Aorta (tissue), 5 donors: ENCODE data around the gene NPAS1. TPM values are rescaled to one million over a fixed set of nuclear protein-coding genes. Genes with fewer than 3 reads are reported as not detected.
"Not testable (repeated sequence)": the region's sequence is repeated elsewhere in the genome, so short reads cannot be mapped to it uniquely, and the experiment has no call there.

Source experiments
- ATAC-seq: fragments of 200-7000 bp; cut with Tn5 transposase; one replicate; pipeline ENCODE4 v1.9.1; 2022; ENCODE audit warnings: moderate library complexity; ENCODE audit not compliant: low FRiP score
- DNase-seq, 2 donors: peaks; one replicate each; pipeline ENCODE4 v3.0.0-alpha.2; 2020
- H3K27ac ChIP-seq, 2 donors: one replicate each; pipeline ENCODE4 v1.5.1; 2013; ENCODE audit warnings: low read length in 2 of 2, mild to moderate bottlenecking in 2 of 2, moderate library complexity in 2 of 2, control low read depth in 1 of 2, inconsistent platforms in 1 of 2, low read depth in 1 of 2
- H3K27me3 ChIP-seq, 2 donors: one replicate each; pipeline ENCODE4 v1.6.1; 2013; ENCODE audit warnings: control low read depth in 1 of 2, low read length in 1 of 2, mild to moderate bottlenecking in 1 of 2, moderate library complexity in 1 of 2; ENCODE audit not compliant: insufficient read depth in 2 of 2, control insufficient read depth in 1 of 2
- H3K36me3 ChIP-seq, 2 donors: one replicate each; pipeline ENCODE4 v1.6.1; 2013; ENCODE audit warnings: control low read depth in 1 of 2, low read length in 1 of 2, mild to moderate bottlenecking in 1 of 2; ENCODE audit not compliant: insufficient read depth in 2 of 2, control insufficient read depth in 1 of 2
- H3K4me1 ChIP-seq, 2 donors: one replicate each; pipeline ENCODE4 v1.6.1; 2013; ENCODE audit warnings: low read length in 2 of 2, control low read depth in 1 of 2, mild to moderate bottlenecking in 1 of 2, moderate library complexity in 1 of 2; ENCODE audit not compliant: insufficient read depth in 2 of 2, control insufficient read depth in 1 of 2
- H3K4me3 ChIP-seq, 2 donors: one replicate each; pipeline ENCODE4 v1.5.1; 2013; ENCODE audit warnings: low read length in 2 of 2, control low read depth in 1 of 2, mild to moderate bottlenecking in 1 of 2
- H3K9me3 ChIP-seq: one replicate; pipeline ENCODE4 v1.6.1; 2013; ENCODE audit warnings: mild to moderate bottlenecking, low read length; ENCODE audit not compliant: control insufficient read depth
- WGBS, 2 donors: extraction: QIAGEN DNeasy Blood & Tissue Kit; methylation state at CpG; one replicate each; pipeline ENCODE4 v1.1.7; 2013; 5-methylcytosine and 5-hydroxymethylcytosine counted together
- intact Hi-C, 2 donors: fragments of 100-400 bp; cut with DNase I; formaldehyde crosslinking; loops; one replicate each; pipeline versions ENCODE4 v1.14.2 to v1.15.0; 2022
- polyA plus RNA-seq, 2 donors: library from polyadenylated mRNA; stranded (reverse); fragments of 200-250 nt; gene quantifications; one replicate each; pipeline ENCODE4 v1.2.3, GENCODE V29; 2013
- total RNA-seq, 2 donors: library from RNA; stranded (reverse); fragmentation: NEBNext Ultra II Directional; extraction: Animal tissue kit (Norgen Biotek cat#: 25700); gene quantifications; one replicate each; pipeline ENCODE4 v1.2.1, GENCODE V29; 2021
- donor health status: healthy with polysubstance abuse.
- donor health status: Bipolar disorder and iron deficiency.
- donor health status: DM: no; HTN: no; CAD: no.
- donor health status: DM: no; HTN: no; CAD: no.
- donor health status: DM: yes; HTN: yes; CAD: no.

The NPAS1 gene
- total and polyA plus RNA-seq, 4 donors, result 1.0 to 11.1 (median 6.0) TPM

GRCh38 chr19:47005164-47005641 lies 14.4 kb upstream of the NPAS1 start:
- ATAC-seq, result peak; percentile 16
- no peaks in the 10 kb centered on the region for H3K4me1 ChIP-seq
- H3K27ac ChIP-seq, result no peak overlapping the region
- no peaks in the 10 kb centered on the region for H3K36me3 ChIP-seq
- 91 to 94% methylated on average over 15 of the region's 15 CpGs for WGBS, 2 donors
- H3K9me3 ChIP-seq, result no peaks in the 10 kb centered on the region
- H3K27me3 ChIP-seq, result no peaks in the 10 kb centered on the region
- intact Hi-C loops, result no loop called here
- DNase-seq, result no peak
- no peak overlapping the region for H3K4me3 ChIP-seq

- no peaks in the 10 kb centered on the region for H3K4me1 ChIP-seq
- no peaks in the 10 kb centered on the region for H3K9me3 ChIP-seq
- H3K4me3 ChIP-seq, result no peak overlapping the region
- ATAC-seq (no peak), DNase-seq (no peak)
- no peaks in the 10 kb centered on the region for H3K27me3 ChIP-seq
- intact Hi-C loops, result no loop called here
- WGBS, 2 donors, result 80 to 84% methylated on average over 4 of the region's 4 CpGs
- no peak overlapping the region for H3K27ac ChIP-seq
- H3K36me3 ChIP-seq, result no peaks in the 10 kb centered on the region
Measured at GRCh38 chr19:47005873-47006272, 13.8 kb upstream of the NPAS1 start.

DNA sequence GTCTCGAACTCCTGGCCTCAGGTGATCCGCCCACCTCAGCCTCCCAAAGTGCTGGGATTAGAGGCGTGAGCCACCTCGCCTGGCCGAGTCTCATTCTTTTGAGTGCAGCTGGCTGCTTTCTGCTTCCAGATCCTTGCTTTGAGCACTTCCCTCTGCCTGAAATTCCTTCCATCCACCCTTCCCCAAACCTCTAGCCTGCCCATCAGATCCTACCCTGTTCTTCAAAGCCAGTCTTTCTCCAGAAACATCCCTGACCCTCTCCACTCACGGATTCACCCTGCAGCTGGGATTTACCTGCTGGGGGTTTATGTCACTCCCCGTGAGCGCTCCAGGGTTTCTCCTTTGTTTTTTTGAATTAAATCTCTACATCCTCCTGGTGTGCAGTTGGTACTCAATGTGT lies 13.1 kb upstream of the NPAS1 start:
- WGBS, 2 donors, result 71 to 75% methylated on average over 8 of the region's 8 CpGs
- no peak overlapping the region for H3K27ac ChIP-seq
- DNase-seq, result no peak
- H3K9me3 ChIP-seq, result no peaks in the 10 kb centered on the region
- H3K4me3 ChIP-seq, result no peak overlapping the region
- no peaks in the 10 kb centered on the region for H3K36me3 ChIP-seq
- ATAC-seq, result no peak
- intact Hi-C loops, result no loop called here
- no peaks in the 10 kb centered on the region for H3K4me1 ChIP-seq
- H3K27me3 ChIP-seq, result no peaks in the 10 kb centered on the region

- not testable (repeated sequence) for DNase-seq
- WGBS, 2 donors, result 73 to 76% methylated on average over 8 of the region's 8 CpGs
Measured at GRCh38 chr19:47010549-47010948, 9.1 kb upstream of the NPAS1 start.

GRCh38 chr19:47012617-47013016 lies 7.0 kb upstream of the NPAS1 start:
- 24 to 25% methylated on average over 8 of the region's 8 CpGs for WGBS, 2 donors
- H3K4me3 ChIP-seq, result no peak overlapping the region
- intact Hi-C loops, result loop anchor here in 1 of 2 donors (2.0 kb wide), 1 partner anchor 22 kb away; no protein-coding TSS in a partner anchor
- no peaks in the 10 kb centered on the region for H3K27me3 ChIP-seq
- H3K9me3 ChIP-seq, result no peaks in the 10 kb centered on the region
- H3K4me1 ChIP-seq, result no peaks in the 10 kb centered on the region
- H3K27ac ChIP-seq, result no peak overlapping the region
- H3K36me3 ChIP-seq, result no peaks in the 10 kb centered on the region
- DNase-seq (no peak), ATAC-seq (no peak)

More at GRCh38 chr19:47010549-47010948, 9.1 kb upstream of the NPAS1 start:
- ATAC-seq, H3K36me3 ChIP-seq, H3K27ac ChIP-seq, intact Hi-C loops, H3K27me3 ChIP-seq, H3K4me3 ChIP-seq, H3K9me3 ChIP-seq, H3K4me1 ChIP-seq: not testable (repeated sequence)

GRCh38 chr19:47013041-47013517 lies 6.6 kb upstream of the NPAS1 start:
- ATAC-seq (peak; percentile 97), DNase-seq (peak; percentile 80 to 94)
- H3K4me1 ChIP-seq, result no peaks in the 10 kb centered on the region
- H3K36me3 ChIP-seq, result no peaks in the 10 kb centered on the region
- WGBS, 2 donors, result 12% methylated on average over 16 of the region's 16 CpGs
- H3K27me3 ChIP-seq, result no peaks in the 10 kb centered on the region
- no peaks in the 10 kb centered on the region for H3K9me3 ChIP-seq
- intact Hi-C loops, result loop anchor here in 1 of 2 donors (2.0 kb wide), 1 partner anchor 22 kb away; no protein-coding TSS in a partner anchor
- no peak overlapping the region for H3K4me3 ChIP-seq
- no peak overlapping the region for H3K27ac ChIP-seq

- H3K27me3 ChIP-seq, result no peaks in the 10 kb centered on the region
- H3K27ac ChIP-seq, result no peak overlapping the region
- intact Hi-C loops, result no loop called here
- ATAC-seq (no peak), DNase-seq (no peak)
- 57 to 61% methylated on average over 13 of the region's 13 CpGs for WGBS, 2 donors
- no peaks in the 10 kb centered on the region for H3K4me1 ChIP-seq
- no peak overlapping the region for H3K4me3 ChIP-seq
- no peaks in the 10 kb centered on the region for H3K36me3 ChIP-seq
- no peaks in the 10 kb centered on the region for H3K9me3 ChIP-seq
Measured at GRCh38 chr19:47018923-47019322, 714 bp upstream of the NPAS1 start.

- Histone ChIP-seq H3K4me1 (no peaks in the 10 kb centered on the region), H3K27me3 (no peaks in the 10 kb centered on the region), H3K27ac (no peak overlapping the region), H3K4me3 (peak overlapping the region; percentile 3 to 22), H3K9me3 (no peaks in the 10 kb centered on the region), H3K36me3 (no peaks in the 10 kb centered on the region)
- 1 to 2% methylated on average over 36 to 62 of the region's 62 CpGs for WGBS, 2 donors
- intact Hi-C loops, result no loop called here
- DNase-seq, result no peak
- no peak for ATAC-seq
Measured at GRCh38 chr19:47020132-47020805, 632 bp downstream of the NPAS1 start.

DNA sequence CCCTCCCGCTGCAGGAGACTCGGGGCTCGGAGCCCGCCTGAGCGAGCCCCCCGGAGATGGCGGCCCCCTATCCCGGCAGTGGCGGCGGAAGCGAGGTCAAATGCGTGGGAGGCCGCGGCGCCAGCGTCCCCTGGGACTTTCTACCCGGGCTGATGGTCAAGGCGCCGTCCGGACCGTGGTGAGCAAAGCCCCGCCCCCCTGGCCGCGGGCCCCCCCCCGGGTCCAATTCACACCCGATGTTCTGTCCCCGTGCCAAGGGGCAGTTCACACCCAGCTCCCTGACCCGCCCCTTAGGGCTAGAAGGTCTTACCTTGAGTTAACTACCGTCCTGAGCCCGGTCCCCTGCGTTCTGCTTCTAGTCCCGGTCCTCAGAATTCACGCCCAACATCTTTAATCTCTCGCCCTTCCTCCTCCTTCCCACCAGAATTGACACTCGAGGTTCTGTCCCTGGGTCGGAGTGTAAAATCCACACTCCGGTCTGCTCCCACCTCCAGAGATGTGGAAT lies 1.4 kb downstream of the NPAS1 start:
- Histone ChIP-seq H3K4me1 (no peaks in the 10 kb centered on the region), H3K4me3 (peak overlapping the region in 1 of 2 donors; percentile 22), H3K36me3 (no peaks in the 10 kb centered on the region), H3K27ac (no peak overlapping the region), H3K9me3 (no peaks in the 10 kb centered on the region), H3K27me3 (no peaks in the 10 kb centered on the region)
- intact Hi-C loops, result no loop called here
- DNase-seq (no peak), ATAC-seq (no peak)
- 1% methylated on average over 33 to 37 of the region's 37 CpGs for WGBS, 2 donors
